SKM-1 treated with dmso at 0.1 percent for 144 hours (cell line): ENCODE measurements around the gene RHBDF1.
"Not testable (repeated sequence)": the region's sequence is repeated elsewhere in the genome, so short reads cannot be mapped to it uniquely, and the experiment has no call there.

Experiments
- DNase-seq: peaks from one replicate; lab custom pipeline; 2025; ENCODE audit not compliant: unreplicated experiment; lab: John Stamatoyannopoulos, UW

The RHBDF1 gene

GRCh38 chr16:37511-37910 lies 34.9 kb downstream of the RHBDF1 start:
- DNase-seq: peak; percentile 40

- no peak for DNase-seq
Observed at GRCh38 chr16:36336-36984, 36.0 kb downstream of the RHBDF1 start.

GRCh38 chr16:35678-36305 lies 36.6 kb downstream of the RHBDF1 start:
- DNase-seq: no peak

- peak; percentile 84 for DNase-seq
Observed at GRCh38 chr16:35011-35677, 37.3 kb downstream of the RHBDF1 start.

GRCh38 chr16:34648-34987 lies 37.8 kb downstream of the RHBDF1 start:
- peak; percentile 4 for DNase-seq

GRCh38 chr16:33877-34647 lies 38.4 kb downstream of the RHBDF1 start:
- DNase-seq: no peak

- not testable (repeated sequence) for DNase-seq
Observed at GRCh38 chr16:33154-33876, 39.1 kb downstream of the RHBDF1 start.

- DNase-seq: not testable (repeated sequence)
Observed at GRCh38 chr16:30627-31026, 41.8 kb downstream of the RHBDF1 start.

GRCh38 chr16:25926-26348 lies 46.5 kb downstream of the RHBDF1 start:
- not testable (repeated sequence) for DNase-seq

- DNase-seq: not testable (repeated sequence)
Observed at GRCh38 chr16:24151-24550, 48.3 kb downstream of the RHBDF1 start.

- DNase-seq: not testable (repeated sequence)
Observed at GRCh38 chr16:20886-21285, 51.5 kb downstream of the RHBDF1 start.

- DNase-seq: not testable (repeated sequence)
Observed at GRCh38 chr16:17062-17765, 55.2 kb downstream of the RHBDF1 start.

GRCh38 chr16:10772-11171 lies 61.7 kb downstream of the RHBDF1 start:
- DNase-seq: peak; percentile 68

GRCh38 chr16:9903-10665 lies 62.3 kb downstream of the RHBDF1 start:
- no peak for DNase-seq
